Ureter (tissue), 1 donor: ENCODE measurements around the gene FAM131C. TPM values are rescaled to one million over a fixed set of nuclear protein-coding genes. Genes with fewer than 3 reads are reported as not detected.

Experiments used
- DNase-seq: peaks from one replicate; pipeline ENCODE4 v3.0.0-alpha.2; 2020; ENCODE audit warnings: low spot score
- total RNA-seq: library from RNA; stranded (reverse); gene quantifications from one replicate; pipeline ENCODE4 v1.2.4, GENCODE V29; 2023
- donor health status: DM: yes; HTN: yes; CAD: no.

FAM131C gene
- total RNA-seq, 1 donor from 2014 or later, result 0.60 TPM

DNA sequence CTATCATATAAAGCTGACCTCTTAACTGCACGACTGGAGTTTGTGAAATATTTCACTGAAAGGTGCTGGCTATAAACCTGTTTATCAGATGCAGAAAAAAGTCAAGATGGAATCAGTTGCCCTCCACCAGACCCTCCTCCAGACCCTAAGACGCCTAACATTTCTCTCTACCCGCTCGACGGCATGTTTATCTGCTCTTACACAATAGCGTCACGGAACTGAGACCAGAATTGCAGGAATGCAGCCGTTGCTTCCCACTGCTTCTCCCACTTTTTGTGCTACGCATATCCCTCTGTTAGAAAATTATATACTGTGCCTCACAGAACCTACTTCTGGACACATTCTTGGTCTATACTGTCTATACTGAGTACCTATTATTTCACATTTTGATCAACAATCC lies 28.2 kb upstream of the FAM131C start:
- no peak for DNase-seq

DNA sequence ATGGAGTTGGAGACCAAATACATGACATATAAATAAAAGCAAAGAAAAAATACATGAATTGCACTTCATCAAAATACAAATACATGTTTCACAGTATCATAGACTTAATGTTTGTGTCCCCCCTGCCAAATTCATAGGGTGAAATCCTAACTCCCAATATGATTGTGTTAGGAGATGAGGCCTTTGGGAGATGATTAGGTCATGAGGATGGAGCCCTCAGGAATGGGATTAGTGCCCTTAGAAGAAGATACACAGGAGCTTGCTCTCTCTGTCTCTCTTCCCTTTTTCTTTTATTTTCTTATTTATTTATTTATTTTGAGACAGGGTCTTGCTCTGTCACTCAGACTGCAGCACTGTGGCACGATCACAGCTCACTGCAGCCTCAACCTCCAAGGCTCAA lies 26.0 kb upstream of the FAM131C start:
- DNase-seq, result no peak

DNA sequence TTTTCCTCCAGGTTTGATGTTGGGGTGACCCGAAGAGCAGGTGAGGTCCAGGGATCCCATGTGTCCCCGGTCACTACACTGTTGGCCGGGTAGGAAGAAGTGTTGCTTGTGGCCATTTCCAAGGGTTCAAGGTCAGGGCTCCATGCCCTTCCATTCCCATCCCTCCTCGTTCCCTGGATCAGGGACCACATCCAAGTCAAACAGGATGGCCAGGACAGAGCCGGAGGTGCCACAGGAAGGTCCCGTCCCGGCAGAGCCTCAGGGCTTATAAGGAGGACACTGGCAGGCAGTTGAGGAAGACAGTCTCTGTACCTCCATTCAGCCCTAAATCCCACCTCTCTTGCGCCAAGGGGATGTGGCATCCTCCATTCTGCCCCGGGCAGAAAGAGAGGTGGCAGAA lies 22.0 kb upstream of the FAM131C start:
- no peak for DNase-seq

DNA sequence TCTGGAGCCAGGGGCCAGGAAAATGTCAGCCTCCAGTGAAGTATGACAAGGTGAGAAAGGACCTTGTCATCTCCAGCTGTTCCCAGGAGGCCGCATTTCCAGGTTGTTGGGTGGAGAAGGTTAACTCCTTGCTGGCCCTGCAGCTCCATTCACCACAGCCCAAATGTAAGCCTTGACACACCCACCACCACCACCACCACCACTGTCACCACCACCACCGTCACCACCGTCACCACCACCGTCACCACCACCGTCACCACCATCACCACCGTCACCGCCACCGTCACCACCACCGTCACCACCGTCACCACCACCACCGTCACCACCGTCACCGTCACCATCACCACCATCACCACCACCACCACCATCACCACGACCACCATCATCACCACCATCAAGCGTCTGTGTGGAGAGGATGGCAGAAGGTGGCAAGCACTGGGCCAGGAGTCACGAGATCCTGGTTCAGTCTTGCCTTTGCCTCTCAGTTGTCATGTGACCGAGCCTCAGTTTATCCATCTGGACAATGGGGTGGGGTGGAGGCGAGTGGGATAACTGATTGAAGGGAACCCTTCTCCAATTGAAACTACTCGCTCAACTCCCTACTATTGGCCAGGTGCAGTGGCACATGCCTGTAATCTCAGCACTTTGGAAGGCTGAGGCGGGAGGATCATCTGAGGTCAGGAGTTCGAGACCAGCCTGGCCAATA lies 21.2 kb upstream of the FAM131C start:
- no peak for DNase-seq

DNA sequence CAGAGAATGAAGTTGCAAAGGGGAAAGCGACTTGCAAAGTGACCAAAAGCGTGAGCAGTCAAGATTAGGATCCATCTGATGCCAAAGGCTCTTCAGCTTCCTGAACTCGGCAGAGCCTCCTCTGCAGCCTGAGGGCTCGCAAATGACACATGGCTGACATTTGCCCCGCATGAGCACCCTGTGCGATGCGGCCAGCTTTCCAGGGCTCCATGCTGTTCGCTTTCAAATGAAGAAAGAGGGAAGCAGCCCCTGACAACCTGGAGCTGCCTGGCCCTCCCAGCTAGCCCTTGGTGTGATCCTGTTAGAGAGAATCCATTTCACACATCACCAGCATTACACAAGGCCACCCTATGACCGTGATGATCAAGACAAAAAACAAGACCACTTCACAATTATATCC lies 20.2 kb upstream of the FAM131C start:
- DNase-seq, result no peak

DNA sequence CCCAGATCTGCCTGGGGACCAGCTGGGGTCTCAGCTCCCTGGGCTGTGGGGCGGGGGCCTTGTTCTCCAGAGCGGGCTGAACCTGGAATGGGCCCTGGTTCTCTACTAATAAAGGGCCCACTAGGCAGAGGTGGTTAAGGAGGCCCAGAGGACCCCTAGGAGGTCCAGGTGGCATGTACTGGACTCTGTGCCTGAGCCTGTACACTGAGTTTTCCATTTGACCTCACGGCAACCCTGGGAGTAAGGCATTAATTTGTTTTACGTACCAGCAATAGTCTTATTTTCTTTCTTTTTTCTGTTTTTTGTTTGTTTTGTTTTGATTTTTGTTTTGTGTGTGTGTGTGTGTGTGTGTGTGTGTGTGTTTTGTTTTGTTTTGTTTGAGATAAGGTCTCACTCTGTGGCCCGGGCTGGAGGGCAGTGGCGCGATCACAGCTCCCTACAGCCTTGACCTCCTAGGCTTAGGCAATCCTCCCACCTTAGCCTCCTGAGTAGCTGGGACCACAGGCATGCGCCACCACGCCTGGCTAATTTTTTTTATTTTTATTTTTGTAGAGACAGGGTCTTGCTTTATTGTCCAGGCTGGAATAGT lies 19.6 kb upstream of the FAM131C start:
- DNase-seq, result no peak

DNA sequence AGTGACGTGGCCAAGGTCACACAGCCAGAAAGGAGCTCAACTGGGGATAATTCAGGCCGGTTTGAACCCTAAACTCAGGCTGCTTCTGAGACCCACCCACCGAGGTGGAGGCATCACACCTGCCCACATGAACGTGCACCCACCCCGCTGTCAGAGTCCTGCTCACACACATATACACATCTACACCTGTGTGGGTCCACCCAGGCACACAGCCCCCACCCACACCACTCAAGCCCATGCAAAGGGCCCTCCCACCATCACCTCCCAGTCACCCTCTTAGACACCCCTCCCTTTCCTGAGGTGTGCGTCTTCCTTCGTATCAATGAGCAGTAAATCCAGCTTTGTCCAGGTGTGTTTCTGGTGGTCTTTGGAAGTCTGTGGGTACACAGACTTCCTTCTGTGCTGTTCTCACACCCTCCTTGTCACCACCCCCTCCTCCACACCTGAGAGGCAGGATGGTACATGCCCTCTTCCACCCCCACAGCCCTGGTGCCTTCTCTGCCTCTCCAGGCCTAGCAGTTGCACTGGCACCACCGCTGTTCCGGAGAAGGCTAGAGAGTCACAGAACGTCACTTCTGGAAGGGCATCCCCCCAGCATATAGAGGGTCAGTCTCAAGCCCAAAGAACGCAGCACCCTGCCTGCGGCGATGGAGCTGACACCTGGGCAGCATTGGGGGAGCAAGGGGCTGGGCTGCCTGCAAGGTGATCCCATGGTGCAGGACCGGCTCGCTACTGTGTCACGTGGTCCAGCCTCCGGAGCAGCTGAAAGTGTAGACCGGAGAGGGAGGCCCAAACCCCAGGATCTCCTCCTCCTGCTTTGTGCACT lies 18.9 kb upstream of the FAM131C start:
- DNase-seq, result no peak

DNA sequence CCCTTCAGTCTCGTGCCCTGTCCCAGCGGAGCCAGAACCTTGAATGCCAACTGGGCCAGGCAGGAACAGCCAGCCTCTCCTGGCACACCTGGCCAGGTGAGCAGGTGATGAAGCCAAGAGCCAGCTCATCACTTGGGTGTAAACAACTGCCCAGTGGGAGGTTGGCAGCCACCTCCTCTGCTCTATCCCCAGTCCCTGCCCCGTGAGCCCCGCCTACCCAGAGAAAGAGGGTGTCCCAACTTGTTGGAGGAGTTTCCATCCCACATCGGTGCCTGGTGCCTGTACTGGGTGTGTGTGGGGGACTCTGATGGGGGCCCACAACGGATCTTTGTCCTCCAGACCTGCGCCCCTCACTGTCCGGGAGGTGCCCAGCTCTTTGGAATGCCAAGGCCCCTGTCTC lies 17.8 kb upstream of the FAM131C start:
- DNase-seq, result no peak

DNA sequence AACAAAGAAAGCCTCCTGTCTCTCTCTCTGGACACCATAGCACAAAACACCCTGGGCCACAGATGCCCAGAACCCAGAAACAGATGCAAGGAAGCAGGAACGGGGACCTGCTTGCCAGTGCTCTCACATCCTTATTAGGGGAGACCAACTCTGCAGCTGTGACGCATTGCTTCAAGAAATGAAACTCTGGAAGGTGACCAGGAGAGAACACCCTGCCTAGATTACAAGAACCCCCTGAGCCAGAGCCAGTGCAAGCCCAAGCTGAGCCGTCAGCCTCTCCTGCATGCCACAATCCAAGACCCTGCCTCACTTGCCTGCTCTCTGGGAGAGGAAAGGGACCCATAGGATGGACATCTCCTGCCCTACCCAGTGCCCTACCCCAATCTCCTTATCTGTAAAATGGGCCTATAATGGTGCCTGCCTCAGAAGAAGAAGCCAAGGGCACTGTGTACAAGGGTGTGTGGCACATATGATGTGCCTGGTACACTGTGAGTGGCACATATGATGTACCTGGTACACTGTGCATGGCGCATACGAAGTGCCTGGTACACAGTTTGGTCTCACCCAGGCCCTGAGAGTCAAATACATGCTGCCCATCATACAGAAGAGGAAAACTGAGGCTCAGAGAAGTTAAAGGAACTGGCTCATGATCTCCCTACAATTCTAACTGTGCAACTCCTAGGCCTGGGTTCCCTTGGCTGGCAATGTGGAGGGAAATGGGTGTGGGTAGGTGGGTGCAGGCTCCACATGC lies 16.8 kb upstream of the FAM131C start:
- no peak for DNase-seq

DNA sequence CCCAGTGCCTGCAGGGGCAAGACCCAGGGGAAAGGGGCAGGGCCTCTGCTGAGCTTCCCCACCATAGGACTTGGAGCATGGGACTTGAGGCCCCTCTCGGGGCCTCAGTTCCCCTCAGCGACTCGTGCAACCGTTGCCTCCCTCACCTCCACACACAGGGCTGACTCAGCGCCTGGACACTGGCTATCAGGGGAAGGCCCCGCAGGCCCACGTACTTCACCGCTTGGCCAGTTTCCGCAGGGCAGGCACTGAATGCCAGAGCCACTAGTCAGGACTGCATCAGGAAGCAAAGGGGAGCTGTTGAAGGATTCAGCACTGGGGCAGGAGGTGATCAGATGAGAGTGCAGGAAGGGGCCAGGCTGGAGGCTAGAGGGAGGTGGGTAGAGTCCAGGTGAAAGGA lies 15.5 kb upstream of the FAM131C start:
- DNase-seq, result no peak

DNA sequence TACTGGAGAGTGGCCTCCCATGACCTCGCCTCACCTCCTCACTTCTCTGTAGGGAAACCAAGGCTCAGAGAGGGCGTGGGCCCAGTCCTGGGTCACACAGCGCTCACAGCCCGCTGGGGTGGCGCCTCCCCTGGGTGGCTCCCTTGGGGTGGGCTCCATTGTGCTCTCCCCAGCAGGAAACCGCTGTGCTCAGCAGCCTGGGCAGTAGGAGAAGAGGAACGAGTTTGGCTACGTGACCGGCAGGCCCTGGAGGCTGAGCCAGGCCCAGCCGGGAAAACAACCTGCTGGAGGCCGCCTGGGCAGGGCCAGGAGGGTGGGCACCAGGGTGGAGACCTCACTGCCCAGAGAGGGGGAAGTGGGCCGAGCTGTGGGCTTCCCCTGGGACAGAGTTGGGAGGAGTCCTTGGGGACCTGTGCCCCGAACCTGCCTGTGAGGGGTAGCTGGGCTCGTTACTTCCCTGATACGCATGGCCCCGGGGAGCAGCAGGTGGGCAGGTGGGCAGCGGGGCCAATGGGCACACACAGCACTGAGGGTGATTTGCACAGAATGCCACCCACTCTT lies 15.0 kb upstream of the FAM131C start:
- no peak for DNase-seq

DNA sequence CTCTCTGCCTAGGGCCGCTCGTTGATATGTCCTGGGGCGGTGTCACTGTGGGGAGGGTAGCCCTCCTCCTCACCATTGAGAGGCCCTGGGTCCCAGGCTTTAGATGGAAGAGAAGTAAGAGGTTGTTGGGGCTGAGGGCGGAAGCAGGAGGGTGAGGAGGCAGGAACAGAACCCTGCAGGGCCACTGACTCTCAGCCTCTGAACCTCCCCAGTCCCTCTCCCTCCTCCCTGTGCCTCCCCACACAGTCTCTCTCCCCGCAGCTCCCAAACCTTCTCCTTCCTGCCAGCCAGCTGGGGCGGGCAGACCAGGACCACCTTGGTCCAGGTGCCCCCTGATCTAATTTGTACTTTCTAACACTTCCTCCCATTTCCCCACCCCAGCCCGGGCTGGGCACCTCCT lies 14.3 kb upstream of the FAM131C start:
- DNase-seq, result no peak

DNA sequence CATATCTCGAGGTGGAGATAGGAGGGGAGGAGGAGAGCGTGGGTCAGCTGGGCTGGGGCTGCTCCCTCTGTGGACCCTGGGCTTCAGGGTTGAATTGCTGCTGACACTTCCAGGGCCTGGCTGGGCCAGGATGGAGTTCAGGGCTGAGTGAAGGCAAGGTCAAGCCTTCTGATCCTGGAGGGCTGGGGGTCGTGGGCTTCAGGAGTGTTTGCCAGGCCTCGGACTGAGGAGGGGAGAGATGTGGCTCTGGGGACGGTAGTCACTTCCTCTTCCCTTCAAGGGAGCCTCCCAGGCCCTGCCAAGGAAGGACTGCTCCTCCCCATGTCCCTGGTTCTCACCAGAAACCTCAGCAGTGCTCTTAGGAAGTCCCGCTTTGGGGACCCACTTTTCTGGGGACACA lies 12.1 kb upstream of the FAM131C start:
- no peak for DNase-seq

DNA sequence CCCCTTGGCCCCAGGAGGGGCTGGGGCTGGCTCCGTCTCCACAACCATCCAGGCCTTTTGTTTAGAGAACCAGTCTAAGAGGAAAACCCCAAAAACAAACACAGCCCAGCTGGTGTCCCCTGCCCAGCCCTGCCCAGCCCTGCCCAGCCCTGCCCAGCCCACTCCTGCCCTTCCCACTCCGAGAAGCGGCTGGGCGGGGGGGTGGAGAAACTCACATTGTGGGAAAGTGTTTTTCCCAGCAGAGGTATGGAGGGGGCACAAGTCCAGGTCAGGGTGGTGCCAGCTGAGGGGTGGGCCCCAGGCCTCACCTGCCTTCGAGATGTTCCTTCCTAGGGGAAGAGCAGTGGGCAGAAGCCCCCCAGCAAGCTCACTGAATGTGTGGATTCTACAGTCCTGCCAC lies 10.0 kb upstream of the FAM131C start:
- DNase-seq, result no peak

DNA sequence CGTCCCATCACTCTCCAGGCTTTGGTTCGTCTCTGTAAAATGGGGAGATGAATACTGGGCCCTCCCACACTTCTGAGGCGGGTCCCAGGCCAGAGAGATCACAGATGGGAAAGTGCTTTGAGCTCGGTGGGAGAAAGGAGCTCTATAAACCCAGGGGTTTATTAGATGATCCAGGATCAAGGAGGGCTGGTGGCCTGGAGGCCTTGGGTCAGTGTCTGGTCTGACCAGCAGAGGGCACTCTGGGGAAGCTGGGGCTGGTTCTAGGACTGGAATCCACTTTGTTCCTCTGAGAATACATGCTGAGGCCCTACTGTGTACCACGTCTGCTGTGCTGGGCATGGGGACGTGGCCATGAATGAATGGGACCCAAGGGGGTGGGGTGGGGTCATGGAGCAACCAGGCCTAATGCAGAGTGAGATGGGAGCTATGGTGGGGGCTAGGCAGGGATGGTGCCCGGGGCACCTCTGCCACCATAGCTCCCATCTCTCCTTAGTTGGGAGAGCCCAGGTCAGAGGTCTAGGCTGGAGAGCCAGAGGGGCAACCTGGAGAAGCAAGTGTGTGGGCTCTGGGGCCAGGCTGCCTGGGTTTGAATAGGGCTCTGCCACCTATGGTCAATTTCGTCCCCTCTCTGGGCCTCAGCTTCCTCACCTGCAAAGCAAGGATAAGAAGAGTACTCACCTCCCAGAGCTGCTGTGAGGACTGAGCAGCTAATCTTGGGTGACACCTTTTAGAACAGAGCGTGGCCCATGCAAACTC lies 9.0 kb upstream of the FAM131C start:
- DNase-seq, result no peak

DNA sequence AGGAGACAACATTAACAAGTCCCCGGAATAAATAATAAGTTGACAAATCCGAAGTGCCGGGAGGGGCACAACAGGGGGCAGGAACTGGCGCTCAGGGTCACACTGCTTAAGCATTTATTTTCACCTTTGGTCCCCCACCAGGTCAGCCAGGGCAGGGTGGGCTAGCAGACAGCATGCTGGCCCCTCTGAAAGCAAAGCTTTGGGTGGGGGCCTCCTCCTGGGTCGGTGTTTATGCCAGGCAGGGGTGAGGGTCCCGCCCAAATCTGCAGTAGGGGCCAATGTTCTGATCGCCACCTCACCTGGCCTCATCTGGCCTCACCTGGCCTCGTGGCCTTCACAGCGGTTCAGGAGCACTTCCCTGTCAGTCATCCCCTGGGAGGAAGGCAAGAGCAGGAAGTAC lies 8.2 kb upstream of the FAM131C start:
- no peak for DNase-seq

DNA sequence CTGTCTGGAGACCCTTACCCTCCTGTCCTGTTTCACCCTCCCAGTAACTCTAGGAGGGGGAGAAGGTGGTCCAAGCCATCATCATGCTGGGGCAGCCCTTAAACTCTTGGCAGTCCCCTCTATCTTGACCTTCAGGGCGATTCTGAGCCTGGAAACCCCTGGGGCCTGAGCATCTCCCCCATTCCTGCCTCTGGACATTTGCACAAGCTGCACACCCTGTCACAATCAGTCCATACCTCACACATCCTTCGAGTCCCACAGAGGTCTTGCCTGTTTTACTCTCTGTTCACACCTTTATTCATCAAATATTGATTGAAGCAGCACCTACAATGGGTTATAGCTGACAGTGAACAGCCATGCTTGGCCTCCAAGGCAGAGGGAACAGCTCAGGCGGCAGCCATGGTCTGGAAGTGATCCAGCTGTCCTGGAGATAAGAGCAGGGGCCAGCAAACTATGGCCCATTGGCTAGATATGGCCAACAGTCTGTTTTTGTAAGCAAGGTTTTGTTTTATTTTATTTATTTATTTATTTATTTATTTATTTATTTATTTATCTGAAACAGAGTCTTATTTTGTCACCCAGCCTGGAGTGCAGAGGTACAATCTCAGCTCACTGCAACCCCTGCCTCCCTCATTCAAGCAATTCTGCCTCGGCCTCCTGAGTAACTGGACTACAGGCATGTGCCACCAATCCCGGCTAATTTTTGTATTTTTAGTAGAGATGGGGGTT lies 7.1 kb upstream of the FAM131C start:
- DNase-seq, result no peak

DNA sequence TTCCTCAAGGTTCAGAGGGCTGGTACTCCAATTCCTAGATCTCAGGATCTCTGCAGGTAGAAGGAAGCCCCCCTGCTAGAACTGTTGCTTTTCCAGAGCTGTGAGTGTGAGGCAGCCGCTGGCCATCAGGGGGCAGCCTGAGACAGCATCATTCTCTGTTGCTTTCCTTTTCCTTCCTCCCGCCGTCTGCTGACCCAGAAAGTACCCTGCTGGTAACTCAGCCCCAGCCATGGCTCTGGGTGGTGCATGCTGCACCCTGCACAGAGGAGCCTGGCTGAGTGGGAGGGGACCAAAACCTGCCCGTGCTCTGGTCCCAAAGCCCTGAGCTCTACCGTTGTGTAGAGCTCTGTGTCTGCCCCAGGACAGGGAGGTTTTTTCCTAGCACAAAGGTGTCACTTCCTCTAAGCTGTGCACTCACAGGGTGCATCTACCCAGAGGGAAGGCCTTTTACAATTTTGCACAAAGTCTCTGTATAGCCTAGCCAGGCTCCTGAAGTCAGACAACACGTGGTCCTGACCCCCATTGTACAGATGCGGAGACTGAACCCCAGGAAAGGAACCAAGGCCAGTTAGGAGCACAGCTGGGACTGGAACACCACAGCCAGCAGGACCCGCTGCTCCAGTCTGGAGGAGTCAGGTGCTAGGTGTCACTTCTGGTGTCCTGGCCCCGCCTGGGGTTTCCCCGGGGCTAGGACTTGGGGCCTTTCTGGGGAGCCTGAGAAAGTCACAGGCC lies 5.6 kb upstream of the FAM131C start:
- peak; percentile 83 for DNase-seq

DNA sequence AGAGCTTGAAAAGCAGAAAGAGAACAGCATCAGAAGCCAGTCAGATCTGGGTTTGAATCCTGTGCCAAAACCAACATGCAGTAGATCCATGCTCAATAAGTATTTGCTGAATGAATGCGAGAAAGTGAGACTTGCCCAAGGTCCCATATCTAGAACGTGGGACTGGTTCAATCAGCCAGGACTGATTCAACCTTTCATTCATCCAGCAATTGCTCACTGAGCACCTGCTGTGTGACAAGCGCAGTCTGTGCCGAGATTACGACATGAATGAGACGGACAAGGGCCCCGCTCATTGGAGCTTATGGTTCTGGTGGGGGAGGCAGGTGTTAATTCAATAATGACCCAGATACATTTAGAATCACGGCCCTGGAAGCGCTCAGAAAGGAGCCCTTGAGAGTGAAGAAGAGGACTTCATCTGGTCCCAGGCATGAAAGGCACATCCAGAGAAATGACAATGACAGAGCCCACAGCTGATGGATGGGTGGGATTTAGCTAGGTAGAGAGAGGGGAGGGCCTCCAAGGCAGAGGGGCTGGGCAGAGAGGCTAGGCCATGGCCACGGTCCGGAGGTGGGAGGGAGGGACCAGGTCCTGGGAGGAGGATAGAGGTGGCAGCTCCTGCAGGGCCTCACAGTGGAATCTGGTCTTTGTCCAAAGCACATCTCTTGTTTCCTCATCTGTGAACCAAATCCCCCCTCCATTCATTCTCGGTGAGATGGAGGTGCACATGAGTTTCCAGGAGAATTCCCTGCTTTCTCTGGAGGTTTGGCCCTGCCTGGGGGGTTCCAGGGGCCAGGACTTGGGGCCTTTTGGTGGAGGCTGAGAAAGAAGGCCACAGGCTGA lies 4.2 kb upstream of the FAM131C start:
- no peak for DNase-seq
